LoVo (cell line): Measurements from ENCODE around the gene NGF.

Experiments
- DNase-seq: peaks from one replicate; pipeline ENCODE4 v3.0.0-alpha.2; 2016; ENCODE audit warnings: low spot score

The NGF gene

GRCh38 chr1:115280064-115280463, 58.0 kb downstream of the NGF start:
- no peak for DNase-seq

GRCh38 chr1:115278211-115278610, 59.8 kb downstream of the NGF start:
- no peak for DNase-seq

- no peak for DNase-seq
Measured at GRCh38 chr1:115277276-115277675, 60.8 kb downstream of the NGF start.

GRCh38 chr1:115275216-115275615, 62.8 kb downstream of the NGF start:
- DNase-seq, result no peak

GRCh38 chr1:115274467-115274866, 63.6 kb downstream of the NGF start:
- no peak for DNase-seq

- no peak for DNase-seq
Measured at GRCh38 chr1:115266729-115267421, 71.2 kb downstream of the NGF start.

- no peak for DNase-seq
Measured at GRCh38 chr1:115265099-115265498, 73.0 kb downstream of the NGF start.

- DNase-seq, result no peak
Measured at GRCh38 chr1:115262886-115263285, 75.2 kb downstream of the NGF start.

- DNase-seq, result no peak
Measured at GRCh38 chr1:115261496-115261895, 76.6 kb downstream of the NGF start.

GRCh38 chr1:115258302-115258866, 79.7 kb downstream of the NGF start:
- DNase-seq, result no peak

GRCh38 chr1:115257591-115257990, 80.5 kb downstream of the NGF start:
- no peak for DNase-seq

GRCh38 chr1:115255154-115255553, 82.9 kb downstream of the NGF start:
- no peak for DNase-seq

GRCh38 chr1:115252585-115252984, 85.5 kb downstream of the NGF start:
- no peak for DNase-seq

- DNase-seq, result no peak
Measured at GRCh38 chr1:115251856-115252255, 86.2 kb downstream of the NGF start.

GRCh38 chr1:115251340-115251748, 86.7 kb downstream of the NGF start:
- no peak for DNase-seq

- DNase-seq, result no peak
Measured at GRCh38 chr1:115246526-115246925, 91.5 kb downstream of the NGF start.

- no peak for DNase-seq
Measured at GRCh38 chr1:115245227-115245626, 92.8 kb downstream of the NGF start.

GRCh38 chr1:115242543-115242942, 95.5 kb downstream of the NGF start:
- DNase-seq, result no peak

- no peak for DNase-seq
Measured at GRCh38 chr1:115241309-115241708, 96.7 kb downstream of the NGF start.

- no peak for DNase-seq
Measured at GRCh38 chr1:115240297-115240696, 97.8 kb downstream of the NGF start.

GRCh38 chr1:115239426-115239825, 98.6 kb downstream of the NGF start:
- DNase-seq, result no peak

GRCh38 chr1:115239148-115239422, 99.0 kb downstream of the NGF start:
- no peak for DNase-seq

GRCh38 chr1:115238336-115239147, 99.5 kb downstream of the NGF start:
- no peak for DNase-seq

- no peak for DNase-seq
Measured at GRCh38 chr1:115237507-115237906, 100.5 kb downstream of the NGF start.
